ENCODE results near the gene SPATA2L.

Gene SPATA2L

DNA sequence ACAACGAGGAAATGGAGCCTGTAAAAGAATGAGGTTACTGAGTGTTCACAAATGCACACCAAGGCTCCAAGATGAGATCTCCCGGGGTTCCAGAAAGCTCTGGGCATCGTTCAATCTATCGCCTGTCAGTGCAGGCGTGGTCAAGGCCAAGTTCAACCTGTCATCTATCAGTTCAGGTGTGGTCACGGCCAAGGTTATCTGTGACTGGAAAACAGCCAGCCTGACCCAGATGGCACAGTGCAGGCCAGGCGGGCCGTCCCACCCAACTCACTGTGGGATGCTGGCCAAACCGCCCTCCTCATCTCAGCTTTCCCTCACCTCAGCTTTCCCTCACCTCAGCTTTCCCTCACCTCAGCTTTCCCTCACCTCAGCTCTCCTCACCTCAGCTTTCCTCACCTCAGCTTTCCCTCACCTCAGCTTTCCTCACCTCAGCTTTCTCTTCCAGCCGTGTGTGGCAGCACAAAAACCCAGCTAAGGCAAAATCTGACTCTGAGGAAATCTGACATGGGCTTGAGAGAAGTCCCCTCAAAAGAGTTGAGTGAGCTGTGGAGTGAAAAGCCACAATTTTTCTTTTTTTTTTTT is 46.4 kb downstream of the SPATA2L start:
- DNase-seq = no peak
- no peak for TF ChIP-seq POLR2A (IDR thresholded peaks at IDR 0.05; ENCODE audit: low read length)

DNA sequence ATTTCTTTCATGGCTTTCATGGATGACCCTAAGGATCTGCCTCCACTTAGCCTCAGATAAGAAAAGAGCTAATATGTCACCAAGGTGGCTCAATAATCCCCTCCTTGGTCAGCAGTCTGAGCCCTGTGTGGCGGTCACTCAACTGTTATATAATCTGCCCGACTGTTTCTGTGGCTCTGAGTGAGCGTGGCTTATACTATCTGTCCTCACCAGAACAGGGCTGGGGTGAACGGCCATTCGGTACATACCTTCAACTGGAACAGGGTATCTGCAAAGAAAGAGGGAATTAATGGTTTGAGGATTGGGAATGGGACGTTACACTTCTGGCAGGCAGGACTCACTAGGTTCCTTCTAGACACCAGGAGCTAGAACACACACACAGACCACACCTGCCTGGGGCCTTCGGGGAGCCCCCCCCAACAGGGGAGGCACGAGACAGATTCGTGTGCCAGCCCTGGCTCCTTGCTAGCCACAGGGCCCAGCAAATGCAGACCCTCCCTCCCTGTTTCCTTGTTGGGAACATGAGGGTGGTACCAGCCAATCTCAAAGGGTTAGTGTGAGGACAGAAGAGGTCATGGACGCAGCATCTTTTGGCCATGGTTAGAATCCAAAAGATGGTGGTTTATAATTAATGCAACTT is 47.7 kb downstream of the SPATA2L start:
- TF ChIP-seq GATA1 (IDR thresholded peaks at IDR 0.05; ENCODE audit: low read depth, low read length) (no peak), POLR2A (IDR thresholded peaks at IDR 0.05; ENCODE audit: low read length) (no peak)
- DNase-seq = no peak

DNA sequence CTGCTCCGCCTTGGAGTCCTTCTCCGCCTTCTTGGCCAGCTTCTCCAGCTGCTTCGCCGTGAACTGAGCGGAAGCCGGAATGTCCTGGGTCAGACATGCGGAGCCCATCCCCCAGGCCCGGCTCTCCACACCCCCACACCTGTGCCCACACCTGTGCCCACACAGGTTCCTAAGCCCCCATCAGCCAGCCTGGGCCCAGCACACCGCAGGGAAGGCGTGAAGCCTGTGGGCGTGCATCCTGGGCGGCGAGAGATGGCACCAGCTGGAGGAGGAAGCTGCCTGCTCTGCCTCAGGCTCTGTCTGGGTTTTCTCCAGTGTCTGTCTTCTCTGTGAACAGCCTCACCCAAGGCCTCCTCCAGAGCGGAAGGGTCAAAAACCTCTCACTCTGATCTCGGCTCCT is 49.9 kb downstream of the SPATA2L start:
- TF ChIP-seq POLR2A (IDR thresholded peaks at IDR 0.05; ENCODE audit: low read length) (no peak), GATA1 (IDR thresholded peaks at IDR 0.05; ENCODE audit: low read depth, low read length) (no peak)
- no peak for DNase-seq

DNA sequence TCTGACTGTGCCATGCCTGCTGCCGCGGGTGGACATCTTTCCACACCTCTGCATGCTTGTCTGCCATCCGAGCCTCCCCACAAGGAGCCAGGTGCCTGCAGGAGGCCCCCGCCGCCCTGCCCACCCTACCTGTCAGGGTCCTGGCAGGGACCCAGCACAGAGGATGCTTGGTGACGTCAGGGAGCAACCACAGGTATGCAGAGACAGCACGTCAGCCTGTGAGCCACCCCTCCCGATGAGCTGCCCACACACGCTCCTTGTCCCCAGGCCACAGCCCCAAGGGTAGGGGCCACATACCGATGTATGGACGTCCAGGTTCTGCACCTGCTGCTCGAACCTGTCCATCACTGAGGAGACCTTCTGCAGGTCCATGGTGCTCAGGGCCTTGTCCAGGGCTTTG is 54.6 kb downstream of the SPATA2L start:
- TF ChIP-seq POLR2A (IDR thresholded peaks at IDR 0.05; ENCODE audit: low read length) (no peak), GATA1 (IDR thresholded peaks at IDR 0.05; ENCODE audit: low read depth, low read length) (no peak)
- no peak for DNase-seq

Measured in erythroblast (primary cell).